ENCODE results near the gene GPHB5.

DNA sequence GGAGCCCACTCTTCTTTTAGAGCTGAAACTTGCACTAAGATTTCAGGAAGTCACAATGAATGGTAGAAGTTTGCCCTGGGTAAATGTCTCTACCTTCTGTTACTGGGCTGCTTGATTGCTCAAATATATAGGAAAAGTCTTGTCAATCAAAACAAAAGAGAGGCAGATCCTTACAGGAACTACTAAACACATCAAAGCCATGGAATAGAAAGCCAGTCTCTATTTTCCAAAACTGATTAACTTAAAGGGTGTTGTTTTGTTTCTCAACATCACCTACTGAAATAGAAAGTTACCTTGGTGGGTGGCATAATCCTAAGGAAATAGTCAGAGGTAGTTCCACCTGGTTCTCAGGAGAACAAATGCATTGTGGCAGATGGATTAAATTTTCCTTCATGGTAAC is at the start of gene GPHB5:
- TF ChIP-seq CTCF (IDR thresholded peaks at IDR 0.05) (no peak), POLR2A (IDR thresholded peaks at IDR 0.05) (no peak), EP300 (IDR thresholded peaks at IDR 0.05) (no peak)
